H9 (cell line): ENCODE measurements around the gene ERMP1. TPM values are rescaled to one million over a fixed set of nuclear protein-coding genes. Genes with fewer than 3 reads are reported as not detected.

Source experiments
- DNase-seq: peaks from one replicate; pipeline ENCODE4 v3.0.0-alpha.2; 2017
- H2AFZ ChIP-seq: one replicate; pipeline ENCODE4 v1.6.1; 2013; ENCODE audit warnings: mild to moderate bottlenecking, low read length, control low read depth, moderate library complexity
- H2AK5ac ChIP-seq: 2 replicates; pipeline ENCODE4 v1.6.1; 2013; ENCODE audit warnings: low read length, control low read depth, mixed read lengths; ENCODE audit not compliant: insufficient read length
- H2BK120ac ChIP-seq: one replicate; pipeline ENCODE4 v1.6.1; 2013; ENCODE audit warnings: low read depth, mild to moderate bottlenecking, low read length, control low read depth, inconsistent platforms; ENCODE audit not compliant: poor library complexity, severe bottlenecking
- H2BK12ac ChIP-seq: 2 replicates; pipeline ENCODE4 v1.6.1; 2013; ENCODE audit warnings: low read length, control low read depth, mixed read lengths, low read depth; ENCODE audit not compliant: insufficient read length
- H2BK15ac ChIP-seq: 2 replicates; pipeline ENCODE4 v1.6.1; 2013; ENCODE audit warnings: low read depth, low read length, control low read depth
- H2BK20ac ChIP-seq: one replicate; pipeline ENCODE4 v1.6.1; 2013; ENCODE audit warnings: low read depth, mild to moderate bottlenecking, low read length, control low read depth, inconsistent platforms; ENCODE audit not compliant: poor library complexity, severe bottlenecking
- H2BK5ac ChIP-seq: 2 replicates; pipeline ENCODE4 v1.6.1; 2013; ENCODE audit warnings: low read length, control low read depth, mixed read lengths; ENCODE audit not compliant: insufficient read length
- H3K14ac ChIP-seq: 2 replicates; pipeline ENCODE4 v1.6.1; 2013; ENCODE audit warnings: low read length, control low read depth; ENCODE audit not compliant: insufficient read depth
- H3K18ac ChIP-seq: 2 replicates; pipeline ENCODE4 v1.6.1; 2013; ENCODE audit warnings: low read depth, mild to moderate bottlenecking, mixed read lengths, low read length, control low read depth; ENCODE audit not compliant: insufficient read length
- H3K23ac ChIP-seq: 2 replicates; pipeline ENCODE4 v1.6.1; 2013; ENCODE audit warnings: low read length, control low read depth, mixed read lengths, low read depth; ENCODE audit not compliant: insufficient read length
- H3K23me2 ChIP-seq: 2 replicates; pipeline ENCODE4 v1.6.1; 2013; ENCODE audit warnings: low read depth, mild to moderate bottlenecking, mixed read lengths, low read length, control low read depth; ENCODE audit not compliant: insufficient read length, poor library complexity, severe bottlenecking
- H3K27ac ChIP-seq: 2 replicates; pipeline ENCODE4 v1.5.1; 2013; ENCODE audit warnings: low read length, control low read depth, mixed read lengths, low read depth; ENCODE audit not compliant: insufficient read length
- H3K27me3 ChIP-seq: 2 replicates; pipeline ENCODE4 v1.6.1; 2013; ENCODE audit warnings: low read length, control low read depth, inconsistent platforms; ENCODE audit not compliant: insufficient read depth
- H3K4ac ChIP-seq: 2 replicates; pipeline ENCODE4 v1.6.1; 2013; ENCODE audit warnings: low read depth, mild to moderate bottlenecking, control low read depth, inconsistent platforms, low read length, moderate library complexity
- H3K4me1 ChIP-seq: 2 replicates; pipeline ENCODE4 v1.6.1; 2013; ENCODE audit warnings: low read length, control low read depth, inconsistent platforms; ENCODE audit not compliant: insufficient read depth
- H3K4me2 ChIP-seq: 2 replicates; pipeline ENCODE4 v1.6.1; 2013; ENCODE audit warnings: low read length, control low read depth, mixed read lengths; ENCODE audit not compliant: insufficient read length, insufficient read depth
- H3K56ac ChIP-seq: 2 replicates; pipeline ENCODE4 v1.6.1; 2013; ENCODE audit warnings: low read depth, mild to moderate bottlenecking, mixed read lengths, low read length, control low read depth; ENCODE audit not compliant: insufficient read length
- H3K79me1 ChIP-seq: 2 replicates; pipeline ENCODE4 v1.6.1; 2013; ENCODE audit warnings: low read depth, mild to moderate bottlenecking, moderate library complexity, low read length, control low read depth, inconsistent platforms; ENCODE audit not compliant: insufficient read depth, poor library complexity, severe bottlenecking
- H3K79me2 ChIP-seq: 2 replicates; pipeline ENCODE4 v1.6.1; 2013; ENCODE audit warnings: low read length, control low read depth, inconsistent platforms; ENCODE audit not compliant: insufficient read depth
- H3K9ac ChIP-seq: 2 replicates; pipeline ENCODE4 v1.6.1; 2013; ENCODE audit warnings: low read length, control low read depth, mixed read lengths; ENCODE audit not compliant: insufficient read length; ENCODE audit errors: extremely low read depth
- H3K9me3 ChIP-seq: one replicate; pipeline ENCODE4 v1.6.1; 2013; ENCODE audit warnings: low read depth, low read length, inconsistent platforms; ENCODE audit not compliant: control insufficient read depth
- H3T11ph ChIP-seq: one replicate; pipeline ENCODE4 v1.6.1; 2013; ENCODE audit warnings: mild to moderate bottlenecking, low read length, control low read depth, inconsistent platforms
- H4K20me1 ChIP-seq: one replicate; pipeline ENCODE4 v1.6.1; 2013; ENCODE audit not compliant: control insufficient read depth, insufficient read length, insufficient read depth
- H4K5ac ChIP-seq: 2 replicates; pipeline ENCODE4 v1.6.1; 2013; ENCODE audit warnings: low read depth, mild to moderate bottlenecking, mixed read lengths, low read length, control low read depth; ENCODE audit not compliant: insufficient read length
- H4K8ac ChIP-seq: replicated peaks from 2 replicates; pipeline ENCODE4 v1.6.1; 2013; ENCODE audit warnings: low read length, control low read depth, mixed read lengths, low read depth; ENCODE audit not compliant: insufficient read length
- H4K91ac ChIP-seq: 2 replicates; pipeline ENCODE4 v1.6.1; 2013; ENCODE audit warnings: low read depth, mild to moderate bottlenecking, moderate library complexity, mixed read lengths, low read length, control low read depth; ENCODE audit not compliant: insufficient read length
- H3K27ac Mint-ChIP-seq, 3 experiments: 2 replicates in 2 of 3; 3 replicates in 1 of 3; pipeline ENCODE4 v1.8.0; 2020 to 2021; ENCODE audit warnings: mixed read lengths in 3 of 3, mild to moderate bottlenecking in 1 of 3, moderate library complexity in 1 of 3
- H3K27me3 Mint-ChIP-seq: 2 replicates; pipeline ENCODE4 v1.8.0; 2021; ENCODE audit warnings: low read depth, mild to moderate bottlenecking, moderate library complexity, mixed read lengths
- H3K36me3 Mint-ChIP-seq, 3 experiments: 2 replicates in 2 of 3; 3 replicates in 1 of 3; pipeline ENCODE4 v1.8.0; 2020 to 2021; ENCODE audit warnings: low read depth in 3 of 3, mixed read lengths in 3 of 3; ENCODE audit not compliant: insufficient read depth in 1 of 3
- H3K4me1 Mint-ChIP-seq, 2 experiments: 2 replicates each; pipeline ENCODE4 v1.8.0; 2020; ENCODE audit warnings: mixed read lengths in 2 of 2
- H3K4me3 Mint-ChIP-seq, 2 experiments: 2 replicates in 1 of 2; 3 replicates in 1 of 2; pipeline ENCODE4 v1.8.0; 2020 to 2021; ENCODE audit warnings: mild to moderate bottlenecking in 2 of 2, mixed read lengths in 2 of 2, moderate library complexity in 1 of 2
- H3K9me3 Mint-ChIP-seq, 2 experiments: 2 replicates in 1 of 2; 3 replicates in 1 of 2; pipeline ENCODE4 v1.8.0; 2020; ENCODE audit warnings: mild to moderate bottlenecking in 2 of 2, mixed read lengths in 2 of 2, moderate library complexity in 1 of 2
- WGBS: extraction: QIAGEN DNeasy Blood & Tissue Kit; methylation state at CpG from one replicate; pipeline ENCODE4 v1.1.7; 2013; ENCODE audit warnings: missing lambda C conversion rate, low lambda C conversion rate, mixed read lengths; ENCODE audit not compliant: insufficient read length; ENCODE audit errors: extremely low coverage; 5-methylcytosine and 5-hydroxymethylcytosine counted together
- total RNA-seq: library from RNA; stranded (reverse); gene quantifications from 2 replicates; pipeline ENCODE4 v1.2.1, GENCODE V29; 2021
- TF ChIP-seq, protein P1 (sequence below): fragments of 200-600 bp; sonication (generic); conservative IDR thresholded peaks from 3 replicates; pipeline ENCODE4 v1.8.0; 2021; ENCODE audit warnings: antibody characterized with exemption, mild to moderate bottlenecking

Gene ERMP1
- total RNA-seq, 1 experiment from 2014 or later, result 20.2 TPM

DNA sequence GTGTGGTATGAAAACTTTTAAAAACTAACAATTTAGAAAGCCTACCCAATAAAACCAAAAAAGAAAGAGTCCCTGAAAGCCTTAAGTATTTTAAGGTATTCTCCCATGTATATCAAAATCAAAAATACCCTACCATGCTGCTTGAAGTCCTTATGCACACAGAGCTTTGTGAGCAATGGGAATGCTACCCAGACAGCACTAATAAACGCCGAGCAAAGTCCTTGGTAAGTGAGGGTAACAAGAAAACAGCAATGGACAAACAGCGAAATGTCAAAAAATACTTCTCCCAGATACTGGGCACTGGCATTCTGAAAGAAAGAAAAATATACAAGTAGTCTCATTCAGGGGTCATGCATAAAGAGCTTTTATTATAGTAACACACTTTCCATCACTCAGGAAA is 27.4 kb downstream of the ERMP1 start:
- H3K79me1 ChIP-seq, result no peaks in the 10 kb centered on the region
- no peaks in the 10 kb centered on the region for H3K4me1 ChIP-seq
- no peak overlapping the region for H4K8ac ChIP-seq
- no peaks in the 10 kb centered on the region for H4K20me1 ChIP-seq
- no peak overlapping the region for H2BK20ac ChIP-seq
- DNase-seq, result no peak
- no peaks in the 10 kb centered on the region for H3K23me2 ChIP-seq
- no peak overlapping the region for H3K23ac ChIP-seq
- H3K79me2 ChIP-seq, result no peaks in the 10 kb centered on the region
- H2AK5ac ChIP-seq, result no peak overlapping the region
- no peak overlapping the region for H3T11ph ChIP-seq
- Mint-ChIP-seq H3K9me3 (no peaks in the 10 kb centered on the region), H3K27me3 (no peaks in the 10 kb centered on the region), H3K4me3 (no peak overlapping the region), H3K36me3 (peaks cover 4 to 10% (median 5%) of the 10 kb centered on the region in 3 experiments; a peak in 5 of 7 replicates), H3K27ac (no peak overlapping the region), H3K4me1 (no peaks in the 10 kb centered on the region)
- H2BK12ac ChIP-seq, result no peak overlapping the region
- H4K91ac ChIP-seq, result no peak overlapping the region
- H3K4me2 ChIP-seq, result no peak overlapping the region
- no peak overlapping the region for H2BK120ac ChIP-seq
- TF ChIP-seq, protein P1, sequence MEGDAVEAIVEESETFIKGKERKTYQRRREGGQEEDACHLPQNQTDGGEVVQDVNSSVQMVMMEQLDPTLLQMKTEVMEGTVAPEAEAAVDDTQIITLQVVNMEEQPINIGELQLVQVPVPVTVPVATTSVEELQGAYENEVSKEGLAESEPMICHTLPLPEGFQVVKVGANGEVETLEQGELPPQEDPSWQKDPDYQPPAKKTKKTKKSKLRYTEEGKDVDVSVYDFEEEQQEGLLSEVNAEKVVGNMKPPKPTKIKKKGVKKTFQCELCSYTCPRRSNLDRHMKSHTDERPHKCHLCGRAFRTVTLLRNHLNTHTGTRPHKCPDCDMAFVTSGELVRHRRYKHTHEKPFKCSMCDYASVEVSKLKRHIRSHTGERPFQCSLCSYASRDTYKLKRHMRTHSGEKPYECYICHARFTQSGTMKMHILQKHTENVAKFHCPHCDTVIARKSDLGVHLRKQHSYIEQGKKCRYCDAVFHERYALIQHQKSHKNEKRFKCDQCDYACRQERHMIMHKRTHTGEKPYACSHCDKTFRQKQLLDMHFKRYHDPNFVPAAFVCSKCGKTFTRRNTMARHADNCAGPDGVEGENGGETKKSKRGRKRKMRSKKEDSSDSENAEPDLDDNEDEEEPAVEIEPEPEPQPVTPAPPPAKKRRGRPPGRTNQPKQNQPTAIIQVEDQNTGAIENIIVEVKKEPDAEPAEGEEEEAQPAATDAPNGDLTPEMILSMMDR, result no peak
- H2BK5ac ChIP-seq, result no peak overlapping the region
- no peak overlapping the region for H3K56ac ChIP-seq
- H2BK15ac ChIP-seq, result no peak overlapping the region
- no peaks in the 10 kb centered on the region for H3K9me3 ChIP-seq
- H3K18ac ChIP-seq, result no peak overlapping the region
- H3K9ac ChIP-seq, result no peak overlapping the region
- no peak overlapping the region for H3K4ac ChIP-seq
- H3K27me3 ChIP-seq, result no peaks in the 10 kb centered on the region
- no peak overlapping the region for H4K5ac ChIP-seq
- H2AFZ ChIP-seq, result no peak overlapping the region
- H3K14ac ChIP-seq, result no peak overlapping the region
- H3K27ac ChIP-seq, result no peak overlapping the region
- no CpG with 5 or more reads among the region's 3 CpGs for whole genome bisulfite sequencing
